ENCODE measurements around the gene IGSF9.
"Not testable (repeated sequence)": the region's sequence is repeated elsewhere in the genome, so short reads cannot be mapped to it uniquely, and the experiment has no call there.

IGSF9 gene

GRCh38 chr1:159918352-159919200 is 26.8 kb downstream of the IGSF9 start:
- peak in 1 of 3 experiments; percentile 17 for DNase-seq

- DNase-seq, result no peak
These were observed 27.7 kb downstream of the IGSF9 start for GRCh38 chr1:159917533-159918351.

GRCh38 chr1:159916242-159917051 is 29.0 kb downstream of the IGSF9 start:
- DNase-seq, result peak in 2 of 3 experiments; percentile 22 to 61

GRCh38 chr1:159915571-159916241 is 29.7 kb downstream of the IGSF9 start:
- no peak for DNase-seq

- peak in 1 of 3 experiments; percentile 19 for DNase-seq
These were observed 31.0 kb downstream of the IGSF9 start for GRCh38 chr1:159914252-159915018.

- DNase-seq, result peak in 1 of 3 experiments; percentile 19
These were observed 31.8 kb downstream of the IGSF9 start for GRCh38 chr1:159913451-159914192.

GRCh38 chr1:159911326-159912070 is 33.9 kb downstream of the IGSF9 start:
- no peak for DNase-seq

- no peak for DNase-seq
These were observed 37.1 kb downstream of the IGSF9 start for GRCh38 chr1:159908031-159908940.

- DNase-seq, result no peak
These were observed 38.5 kb downstream of the IGSF9 start for GRCh38 chr1:159906960-159907359.

- not testable (repeated sequence) for DNase-seq
These were observed 41.4 kb downstream of the IGSF9 start for GRCh38 chr1:159904036-159904435.

- no peak for DNase-seq
These were observed 42.9 kb downstream of the IGSF9 start for GRCh38 chr1:159902541-159902940.

GRCh38 chr1:159900755-159901360 is 44.6 kb downstream of the IGSF9 start:
- no peak for DNase-seq

GRCh38 chr1:159900086-159900680 is 45.2 kb downstream of the IGSF9 start, which contains the start of gene CFAP45:
Gene CFAP45, minus strand, starts transcription at chr1:159900165. Its CDS starts 67 bp downstream, at chr1:159900098.
- DNase-seq, result peak; percentile 88 to 99 (median 95)

- DNase-seq, result not testable (repeated sequence)
These were observed 45.8 kb downstream of the IGSF9 start for GRCh38 chr1:159899634-159900033.

GRCh38 chr1:159898527-159898926 is 46.9 kb downstream of the IGSF9 start:
- no peak for DNase-seq

- DNase-seq, result no peak
These were observed 47.5 kb downstream of the IGSF9 start for GRCh38 chr1:159897962-159898361.

- DNase-seq, result peak in 1 of 3 experiments; percentile 35
These were observed 48.9 kb downstream of the IGSF9 start for GRCh38 chr1:159896546-159896930.
